Astrocyte of the cerebellum (primary cell): ENCODE data around the gene EVL.
"Not testable (repeated sequence)": the region's sequence is repeated elsewhere in the genome, so short reads cannot be mapped to it uniquely, and the experiment has no call there.

Source experiments
- DNase-seq: peaks from one replicate; pipeline ENCODE4 v3.0.0-alpha.2; 2011; ENCODE audit warnings: low read depth
- H3K4me3 ChIP-seq: 2 replicates; pipeline ENCODE4 v1.5.1; 2011; ENCODE audit warnings: mild to moderate bottlenecking, low read depth, low read length, moderate library complexity
- CTCF ChIP-seq: IDR thresholded peaks from 2 replicates; pipeline ENCODE4 v1.5.1; 2012; ENCODE audit warnings: low read length, low read depth, moderate library complexity, mild to moderate bottlenecking; ENCODE audit errors: missing control alignments
- in situ Hi-C: cut with HindIII; loops from 2 replicates; pipeline ENCODE4 v1.10.0; 2017; ENCODE audit warnings: low sequenced_read_pairs

Gene EVL

GRCh38 chr14:100156776-100157175, 91.6 kb downstream of the EVL start:
- H3K4me3 ChIP-seq = no peak overlapping the region
- in situ Hi-C loops = no loop called here
- no peak for DNase-seq
- TF ChIP-seq CTCF = no peak

- H3K4me3 ChIP-seq, in situ Hi-C loops: not testable (repeated sequence)
Measured at GRCh38 chr14:100157548-100158232, 92.5 kb downstream of the EVL start.

GRCh38 chr14:100158566-100159093, 93.4 kb downstream of the EVL start:
- in situ Hi-C loops = no loop called here
- H3K4me3 ChIP-seq = no peak overlapping the region
- no peak for DNase-seq
- no peak for TF ChIP-seq CTCF

More at GRCh38 chr14:100157548-100158232, 92.5 kb downstream of the EVL start:
- DNase-seq = not testable (repeated sequence)

- in situ Hi-C loops = no loop called here
- no peak for TF ChIP-seq CTCF
- peak within 1 kb of the TSS; percentile 14 for H3K4me3 ChIP-seq
- no peak for DNase-seq
Measured at GRCh38 chr14:100159094-100159864, 94.1 kb downstream of the EVL start, which contains the start of gene DEGS2. Gene DEGS2, minus strand, starts transcription at chr14:100159645. Its CDS starts 58 bp downstream, at chr14:100159587.

- no peak for DNase-seq
- in situ Hi-C loops = no loop called here
- H3K4me3 ChIP-seq = peak overlapping the region; percentile 14
- TF ChIP-seq CTCF = no peak
Measured at GRCh38 chr14:100159865-100160533, 94.8 kb downstream of the EVL start.

GRCh38 chr14:100160534-100160916, 95.3 kb downstream of the EVL start:
- no peak overlapping the region for H3K4me3 ChIP-seq
- in situ Hi-C loops = no loop called here
- TF ChIP-seq CTCF = no peak
- DNase-seq = no peak
